ENCODE results near the gene GABRB1. TPM values are rescaled to one million over a fixed set of nuclear protein-coding genes. Genes with fewer than 3 reads are reported as not detected.

GABRB1 gene
- total RNA-seq: 0.17 TPM in 1 of 2 replicates, not detected in the other
- polyA plus RNA-seq: 0.05 and 0.23 TPM in 2 replicates
- 0.16 TPM in 1 of 2 replicates, not detected in the other for polyA plus RNA-seq (2012)
- 5.9 TPM in 1 of 2 replicates, not detected in the other for polyA minus RNA-seq (ENCODE audit: low replicate concordance)

GRCh38 chr4:47031011-47031678, at the start of gene GABRB1:
Gene GABRB1, plus strand, starts transcription at chr4:47031567.
- DNase-seq (ENCODE audit: low read depth in 2 of 2): peak; percentile 50 to 70

GRCh38 chr4:46984781-46985180, 46.6 kb upstream of the GABRB1 start:
- H3K4me3 ChIP-seq (replicated peaks in 1 of 4; ENCODE audit: control extremely low read depth in 1 of 4, insufficient read depth in 1 of 4, low read depth in 3 of 4, low read length in 4 of 4): no peak overlapping the region
- no peak for DNase-seq (ENCODE audit: low read depth in 2 of 2)
- no peaks in the 10 kb centered on the region for H3K9me3 ChIP-seq (ENCODE audit: control insufficient read depth, insufficient read depth, low read depth, low read length)
- H3K27ac ChIP-seq (ENCODE audit: insufficient read depth, low read length): no peak overlapping the region
- H3K27me3 ChIP-seq (ENCODE audit: control insufficient read depth, insufficient read depth, low read length): no peaks in the 10 kb centered on the region
- H2AFZ ChIP-seq (ENCODE audit: low read length): no peak overlapping the region
- H3K36me3 ChIP-seq (ENCODE audit: control insufficient read depth, insufficient read depth, low read length): no peaks in the 10 kb centered on the region
- no peaks in the 10 kb centered on the region for H3K4me1 ChIP-seq (ENCODE audit: control insufficient read depth, extremely low read depth, insufficient read depth, low read length)
- H3K9ac ChIP-seq (ENCODE audit: insufficient read depth, low read length): no peak overlapping the region
- H4K20me1 ChIP-seq (ENCODE audit: control insufficient read depth, extremely low read depth, insufficient read depth, low read length): no peaks in the 10 kb centered on the region
- H3K79me2 ChIP-seq (ENCODE audit: control insufficient read depth, insufficient read depth, low read length): no peaks in the 10 kb centered on the region
- no peak overlapping the region for H3K4me2 ChIP-seq (ENCODE audit: extremely low read depth, insufficient read depth, low read length)
- TF ChIP-seq CTCF (conservative IDR thresholded peaks at IDR 0.05 in 1 of 2, IDR thresholded peaks at IDR 0.05 in 1 of 2; ENCODE audit: low read depth in 1 of 2, low read length in 2 of 2): no peak
- no peak for TF ChIP-seq EZH2 (IDR thresholded peaks at IDR 0.05; ENCODE audit: low read length, missing control alignments)

More at GRCh38 chr4:47031011-47031678, at the start of gene GABRB1:
- Histone ChIP-seq H2AFZ (ENCODE audit: low read length) (peak within 1 kb of the TSS; percentile 58), H3K4me1 (ENCODE audit: control insufficient read depth, extremely low read depth, insufficient read depth, low read length) (no peaks in the 10 kb centered on the region), H3K4me2 (ENCODE audit: extremely low read depth, insufficient read depth, low read length) (peak within 1 kb of the TSS; percentile 76), H3K79me2 (ENCODE audit: control insufficient read depth, insufficient read depth, low read length) (no peaks in the 10 kb centered on the region), H4K20me1 (ENCODE audit: control insufficient read depth, extremely low read depth, insufficient read depth, low read length) (no peaks in the 10 kb centered on the region), H3K9me3 (ENCODE audit: control insufficient read depth, insufficient read depth, low read depth, low read length) (no peaks in the 10 kb centered on the region), H3K27me3 (ENCODE audit: control insufficient read depth, insufficient read depth, low read length) (peaks cover 4% of the 10 kb centered on the region), H3K27ac (ENCODE audit: insufficient read depth, low read length) (no peak within 1 kb of the TSS), H3K9ac (ENCODE audit: insufficient read depth, low read length) (no peak within 1 kb of the TSS), H3K4me3 (replicated peaks in 1 of 4; ENCODE audit: control extremely low read depth in 1 of 4, insufficient read depth in 1 of 4, low read depth in 3 of 4, low read length in 4 of 4) (peak within 1 kb of the TSS; percentile 38 to 84 (median 50)), H3K36me3 (ENCODE audit: control insufficient read depth, insufficient read depth, low read length) (no peaks in the 10 kb centered on the region)
- TF ChIP-seq CTCF (conservative IDR thresholded peaks at IDR 0.05 in 1 of 2, IDR thresholded peaks at IDR 0.05 in 1 of 2; ENCODE audit: low read depth in 1 of 2, low read length in 2 of 2) (no peak), EZH2 (IDR thresholded peaks at IDR 0.05; ENCODE audit: low read length, missing control alignments) (no peak)

GRCh38 chr4:46986922-46987638, 44.3 kb upstream of the GABRB1 start:
- no peak for DNase-seq (ENCODE audit: low read depth in 2 of 2)

More at GRCh38 chr4:46986922-46987638, 44.3 kb upstream of the GABRB1 start:
- no peaks in the 10 kb centered on the region for H3K36me3 ChIP-seq (ENCODE audit: control insufficient read depth, insufficient read depth, low read length)
- H3K4me3 ChIP-seq (replicated peaks in 1 of 4; ENCODE audit: control extremely low read depth in 1 of 4, insufficient read depth in 1 of 4, low read depth in 3 of 4, low read length in 4 of 4): no peak overlapping the region
- no peak overlapping the region for H3K4me2 ChIP-seq (ENCODE audit: extremely low read depth, insufficient read depth, low read length)
- H3K27me3 ChIP-seq (ENCODE audit: control insufficient read depth, insufficient read depth, low read length): peaks cover under 1% of the 10 kb centered on the region
- H3K9me3 ChIP-seq (ENCODE audit: control insufficient read depth, insufficient read depth, low read depth, low read length): no peaks in the 10 kb centered on the region
- H3K79me2 ChIP-seq (ENCODE audit: control insufficient read depth, insufficient read depth, low read length): no peaks in the 10 kb centered on the region
- no peak for TF ChIP-seq CTCF (conservative IDR thresholded peaks at IDR 0.05 in 1 of 2, IDR thresholded peaks at IDR 0.05 in 1 of 2; ENCODE audit: low read depth in 1 of 2, low read length in 2 of 2)
- TF ChIP-seq EZH2 (IDR thresholded peaks at IDR 0.05; ENCODE audit: low read length, missing control alignments): no peak
- no peaks in the 10 kb centered on the region for H3K4me1 ChIP-seq (ENCODE audit: control insufficient read depth, extremely low read depth, insufficient read depth, low read length)
- no peaks in the 10 kb centered on the region for H4K20me1 ChIP-seq (ENCODE audit: control insufficient read depth, extremely low read depth, insufficient read depth, low read length)
- H3K9ac ChIP-seq (ENCODE audit: insufficient read depth, low read length): no peak overlapping the region
- H3K27ac ChIP-seq (ENCODE audit: insufficient read depth, low read length): no peak overlapping the region
- H2AFZ ChIP-seq (ENCODE audit: low read length): no peak overlapping the region

Data from fibroblast of lung (primary cell).